Naive thymus-derived CD4-positive, alpha-beta T cell (primary cell): ENCODE measurements around the gene SPG21. TPM values are rescaled to one million over a fixed set of nuclear protein-coding genes. Genes with fewer than 3 reads are reported as not detected.

Experiments used
- ATAC-seq: fragments of 150-1000 bp; cut with Tn5 transposase; 2 replicates; pipeline ENCODE4 v1.10.0; 2021; ENCODE audit warnings: mild to moderate bottlenecking, moderate library complexity
- CTCF ChIA-PET: fragments of 350-600 bp; sonication (Branson Sonifier 250); formaldehyde crosslinking; loops from one replicate; lab custom pipeline; 2021; ENCODE audit warnings: antibody characterized with exemption; lab: Charles Lee
- POLR2A ChIA-PET: fragments of 350-600 bp; sonication (Branson Sonifier 250); formaldehyde crosslinking; loops from one replicate; lab custom pipeline; 2021; ENCODE audit warnings: antibody characterized with exemption, inconsistent platforms; lab: Charles Lee
- DNase-seq, 9 donors: peaks; one replicate each; pipeline versions ENCODE4 v3.0.0 to v3.0.0-alpha.2; 2020 to 2022; ENCODE audit warnings: mixed read lengths in 1 of 9
- H3K27ac ChIP-seq: one replicate; pipeline ENCODE4 v1.7.0; 2013; ENCODE audit warnings: mild to moderate bottlenecking, low read depth, low read length, moderate library complexity
- H3K27me3 ChIP-seq, 2 donors: one replicate each; pipeline ENCODE4 v1.7.0; 2013; ENCODE audit warnings: low read length in 2 of 2, mild to moderate bottlenecking in 2 of 2, moderate library complexity in 2 of 2; ENCODE audit not compliant: control insufficient read depth in 2 of 2, insufficient read depth in 2 of 2
- H3K36me3 ChIP-seq, 3 experiments: 1 replicate in 2 of 3; 2 replicates in 1 of 3; pipeline ENCODE4 v1.7.0; 2013; ENCODE audit warnings: low read length in 3 of 3, mild to moderate bottlenecking in 3 of 3, moderate library complexity in 1 of 3; ENCODE audit not compliant: insufficient read depth in 3 of 3, control insufficient read depth in 2 of 3
- H3K4me1 ChIP-seq, 2 donors: one replicate each; pipeline ENCODE4 v1.7.0; 2013; ENCODE audit warnings: low read length in 2 of 2, mild to moderate bottlenecking in 2 of 2, moderate library complexity in 1 of 2; ENCODE audit not compliant: control insufficient read depth in 2 of 2, insufficient read depth in 2 of 2
- H3K4me3 ChIP-seq: 2 replicates; pipeline ENCODE4 v1.7.0; 2013; ENCODE audit warnings: mild to moderate bottlenecking, low read length
- H3K9me3 ChIP-seq, 3 experiments: 1 replicate in 2 of 3; 2 replicates in 1 of 3; pipeline ENCODE4 v1.7.0; 2013; ENCODE audit warnings: low read length in 3 of 3; ENCODE audit not compliant: control insufficient read depth in 2 of 3
- H3K27ac Mint-ChIP-seq, 9 donors: one replicate each; pipeline ENCODE4 v1.8.0; 2020 to 2022; ENCODE audit warnings: mixed read lengths in 9 of 9, mild to moderate bottlenecking in 8 of 9, moderate library complexity in 5 of 9, inconsistent platforms in 2 of 9
- H3K27me3 Mint-ChIP-seq, 5 donors: one replicate each; pipeline ENCODE4 v1.8.0; 2021 to 2022; ENCODE audit warnings: mixed read lengths in 5 of 5, mild to moderate bottlenecking in 1 of 5
- H3K36me3 Mint-ChIP-seq, 5 donors: one replicate each; pipeline ENCODE4 v1.8.0; 2020 to 2022; ENCODE audit warnings: mixed read lengths in 5 of 5, mild to moderate bottlenecking in 3 of 5, inconsistent platforms in 1 of 5
- H3K4me1 Mint-ChIP-seq, 7 donors: one replicate each; pipeline ENCODE4 v1.8.0; 2020 to 2022; ENCODE audit warnings: mixed read lengths in 7 of 7, mild to moderate bottlenecking in 3 of 7, inconsistent platforms in 1 of 7
- H3K4me3 Mint-ChIP-seq, 10 donors: one replicate each; pipeline ENCODE4 v1.8.0; 2020 to 2022; ENCODE audit warnings: mild to moderate bottlenecking in 10 of 10, mixed read lengths in 10 of 10, moderate library complexity in 6 of 10, inconsistent platforms in 2 of 10
- H3K9me3 Mint-ChIP-seq, 11 donors: one replicate each; pipeline ENCODE4 v1.8.0; 2020 to 2022; ENCODE audit warnings: mixed read lengths in 11 of 11, mild to moderate bottlenecking in 4 of 11, inconsistent platforms in 1 of 11, moderate library complexity in 1 of 11
- intact Hi-C, 2 donors: fragments of 100-400 bp; cut with micrococcal nuclease; formaldehyde crosslinking; loops; one replicate each; pipeline ENCODE4 v1.15.1; 2023
- polyA plus RNA-seq, 2 donors: library from polyadenylated mRNA; unstranded; fragments of 300-500 nt; fragmentation: Illumina TruSeq; gene quantifications; one replicate each; pipeline ENCODE4 v1.2.3, GENCODE V29; 2021
- total RNA-seq, 6 experiments: library from RNA in 5 of 6; stranded (reverse) in 5 of 6; gene quantifications; 1 replicate in 5 of 6; 2 replicates in 1 of 6; pipeline ENCODE4 v1.2.3 and lab custom pipeline; 2021 to 2026

SPG21 gene
- total and polyA plus RNA-seq, 7 experiments from 2014 or later = 42.5 to 140 (median 63.6) TPM

- POLR2A ChIA-PET = no interaction called here
Observed at GRCh38 chr15:64930019-64930652, 59.6 kb downstream of the SPG21 start.

GRCh38 chr15:64928626-64929220 lies 61.0 kb downstream of the SPG21 start:
- Histone ChIP-seq H3K36me3 (peaks cover 0 to 2% (median 0%) of the 10 kb centered on the region in 3 experiments), H3K27me3 (no peaks in the 10 kb centered on the region), H3K27ac (no peak overlapping the region), H3K4me1 (no peaks in the 10 kb centered on the region), H3K9me3 (no peaks in the 10 kb centered on the region), H3K4me3 (no peak overlapping the region)
- H3K4me3 Mint-ChIP-seq = peak overlapping the region in 1 of 10 donors; percentile 18
- peaks cover 0 to 19% (median 0%) of the 10 kb centered on the region in 7 donors for H3K4me1 Mint-ChIP-seq
- CTCF ChIA-PET = no interaction called here
- DNase-seq = peak in 1 of 9 donors; percentile 8
- H3K27me3 Mint-ChIP-seq = peaks cover 0 to 3% (median 0%) of the 10 kb centered on the region in 5 donors
- no peak overlapping the region for H3K27ac Mint-ChIP-seq
- ATAC-seq = no peak
- H3K9me3 Mint-ChIP-seq = no peaks in the 10 kb centered on the region
- POLR2A ChIA-PET = no interaction called here
- intact Hi-C loops = no loop called here
- H3K36me3 Mint-ChIP-seq = peaks cover 0 to 12% (median 3%) of the 10 kb centered on the region in 5 donors

More at GRCh38 chr15:64930019-64930652, 59.6 kb downstream of the SPG21 start:
- Mint-ChIP-seq H3K36me3 (peaks cover 0 to 12% (median 7%) of the 10 kb centered on the region in 5 donors), H3K27me3 (peaks cover 0 to 3% (median 0%) of the 10 kb centered on the region in 5 donors), H3K4me1 (peaks cover 0 to 19% (median 0%) of the 10 kb centered on the region in 7 donors), H3K9me3 (no peaks in the 10 kb centered on the region), H3K4me3 (no peak overlapping the region), H3K27ac (no peak overlapping the region)
- no peaks in the 10 kb centered on the region for H3K27me3 ChIP-seq
- ATAC-seq (no peak), DNase-seq (no peak)
- no peak overlapping the region for H3K27ac ChIP-seq
- intact Hi-C loops = no loop called here
- no peak overlapping the region for H3K4me3 ChIP-seq
- H3K9me3 ChIP-seq = no peaks in the 10 kb centered on the region
- CTCF ChIA-PET = no interaction called here
- H3K36me3 ChIP-seq = peaks cover 0 to 2% (median 0%) of the 10 kb centered on the region in 3 experiments
- H3K4me1 ChIP-seq = no peaks in the 10 kb centered on the region

GRCh38 chr15:64926661-64927060 lies 63.1 kb downstream of the SPG21 start:
- Mint-ChIP-seq H3K36me3 (peaks cover 0 to 12% (median 3%) of the 10 kb centered on the region in 5 donors), H3K27me3 (peaks cover 0 to 3% (median 0%) of the 10 kb centered on the region in 5 donors), H3K9me3 (no peaks in the 10 kb centered on the region), H3K27ac (no peak overlapping the region), H3K4me3 (no peak overlapping the region), H3K4me1 (peaks cover 0 to 19% (median 0%) of the 10 kb centered on the region in 7 donors)
- no peaks in the 10 kb centered on the region for H3K27me3 ChIP-seq
- no peak for DNase-seq
- CTCF ChIA-PET = no interaction called here
- ATAC-seq = no peak
- H3K36me3 ChIP-seq = peaks cover 0 to 2% (median 0%) of the 10 kb centered on the region in 3 experiments
- H3K4me3 ChIP-seq = no peak overlapping the region
- POLR2A ChIA-PET = no interaction called here
- H3K4me1 ChIP-seq = no peaks in the 10 kb centered on the region
- no peaks in the 10 kb centered on the region for H3K9me3 ChIP-seq
- intact Hi-C loops = no loop called here
- no peak overlapping the region for H3K27ac ChIP-seq

- no peak overlapping the region for H3K4me3 ChIP-seq
- DNase-seq = no peak
- no peak overlapping the region for H3K27ac ChIP-seq
- no peaks in the 10 kb centered on the region for H3K4me1 ChIP-seq
- Mint-ChIP-seq H3K27ac (no peak overlapping the region), H3K9me3 (no peaks in the 10 kb centered on the region), H3K27me3 (peaks cover 0 to 3% (median 0%) of the 10 kb centered on the region in 5 donors), H3K4me3 (no peak overlapping the region), H3K4me1 (peaks cover 0 to 15% (median 0%) of the 10 kb centered on the region in 7 donors), H3K36me3 (peaks cover 0 to 8% (median 3%) of the 10 kb centered on the region in 5 donors)
- no peaks in the 10 kb centered on the region for H3K9me3 ChIP-seq
- H3K36me3 ChIP-seq = no peaks in the 10 kb centered on the region
- ChIA-PET CTCF (no interaction called here), POLR2A (no interaction called here)
- ATAC-seq = no peak
- intact Hi-C loops = no loop called here
- H3K27me3 ChIP-seq = no peaks in the 10 kb centered on the region
Observed at GRCh38 chr15:64925335-64926330, 64.1 kb downstream of the SPG21 start.

- DNase-seq = no peak
- no peak for ATAC-seq
- Histone ChIP-seq H3K27me3 (no peaks in the 10 kb centered on the region), H3K9me3 (no peaks in the 10 kb centered on the region), H3K4me3 (no peak overlapping the region), H3K4me1 (no peaks in the 10 kb centered on the region), H3K27ac (no peak overlapping the region), H3K36me3 (no peaks in the 10 kb centered on the region)
- H3K27ac Mint-ChIP-seq = no peak overlapping the region
- ChIA-PET CTCF (no interaction called here), POLR2A (interaction anchor here (0.6 kb wide), 2 partner anchors 281 to 578 kb away, joined by 3 read pairs; no protein-coding TSS in a partner anchor)
- H3K36me3 Mint-ChIP-seq = peaks cover 0 to 8% (median 0%) of the 10 kb centered on the region in 5 donors
- no peak overlapping the region for H3K4me3 Mint-ChIP-seq
- H3K4me1 Mint-ChIP-seq = peaks cover 0 to 11% (median 0%) of the 10 kb centered on the region in 7 donors
- intact Hi-C loops = no loop called here
- no peaks in the 10 kb centered on the region for H3K9me3 Mint-ChIP-seq
- peaks cover 0 to 5% (median 0%) of the 10 kb centered on the region in 5 donors for H3K27me3 Mint-ChIP-seq
Observed at GRCh38 chr15:64923546-64923945, 66.2 kb downstream of the SPG21 start.

- Mint-ChIP-seq H3K4me3 (no peak overlapping the region), H3K36me3 (peaks cover 0 to 8% (median 0%) of the 10 kb centered on the region in 5 donors), H3K27ac (no peak overlapping the region), H3K27me3 (peaks cover 0 to 5% (median 0%) of the 10 kb centered on the region in 5 donors), H3K9me3 (no peaks in the 10 kb centered on the region), H3K4me1 (peaks cover 0 to 5% (median 0%) of the 10 kb centered on the region in 7 donors)
- Histone ChIP-seq H3K36me3 (no peaks in the 10 kb centered on the region), H3K27me3 (no peaks in the 10 kb centered on the region), H3K4me1 (no peaks in the 10 kb centered on the region), H3K27ac (no peak overlapping the region), H3K9me3 (no peaks in the 10 kb centered on the region), H3K4me3 (no peak overlapping the region)
- intact Hi-C loops = no loop called here
- ChIA-PET POLR2A (no interaction called here), CTCF (no interaction called here)
- DNase-seq = no peak
- ATAC-seq = no peak
Observed at GRCh38 chr15:64921711-64922110, 68.0 kb downstream of the SPG21 start.
